ENCODE results near the gene HSBP1L1.

DNA sequence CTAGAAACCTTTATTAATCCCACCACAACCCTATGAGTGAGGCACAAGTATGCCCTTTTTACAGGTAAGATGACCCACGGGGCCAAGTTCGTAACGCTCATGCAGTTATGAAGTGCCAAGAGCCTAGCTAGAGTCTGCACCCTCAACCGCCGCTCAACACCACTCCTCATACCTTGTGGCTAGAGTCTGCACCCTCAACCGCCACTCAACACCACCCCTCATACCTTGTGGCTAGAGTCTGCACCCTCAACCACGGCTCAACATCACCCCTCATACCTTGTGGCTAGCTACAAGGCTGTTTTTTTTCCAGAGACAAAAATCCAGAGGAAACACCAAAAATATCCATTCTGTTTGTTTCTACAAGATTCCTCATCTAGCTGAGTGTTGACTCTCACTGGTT lies 19.4 kb downstream of the HSBP1L1 start:
- no peak for TF ChIP-seq MEIS1 (CRISPR knock-in tag; IDR thresholded peaks at IDR 0.05; ENCODE audit: borderline replicate concordance)
- TF ChIP-seq, protein P1, sequence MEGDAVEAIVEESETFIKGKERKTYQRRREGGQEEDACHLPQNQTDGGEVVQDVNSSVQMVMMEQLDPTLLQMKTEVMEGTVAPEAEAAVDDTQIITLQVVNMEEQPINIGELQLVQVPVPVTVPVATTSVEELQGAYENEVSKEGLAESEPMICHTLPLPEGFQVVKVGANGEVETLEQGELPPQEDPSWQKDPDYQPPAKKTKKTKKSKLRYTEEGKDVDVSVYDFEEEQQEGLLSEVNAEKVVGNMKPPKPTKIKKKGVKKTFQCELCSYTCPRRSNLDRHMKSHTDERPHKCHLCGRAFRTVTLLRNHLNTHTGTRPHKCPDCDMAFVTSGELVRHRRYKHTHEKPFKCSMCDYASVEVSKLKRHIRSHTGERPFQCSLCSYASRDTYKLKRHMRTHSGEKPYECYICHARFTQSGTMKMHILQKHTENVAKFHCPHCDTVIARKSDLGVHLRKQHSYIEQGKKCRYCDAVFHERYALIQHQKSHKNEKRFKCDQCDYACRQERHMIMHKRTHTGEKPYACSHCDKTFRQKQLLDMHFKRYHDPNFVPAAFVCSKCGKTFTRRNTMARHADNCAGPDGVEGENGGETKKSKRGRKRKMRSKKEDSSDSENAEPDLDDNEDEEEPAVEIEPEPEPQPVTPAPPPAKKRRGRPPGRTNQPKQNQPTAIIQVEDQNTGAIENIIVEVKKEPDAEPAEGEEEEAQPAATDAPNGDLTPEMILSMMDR (tag by site-specific recombination; IDR thresholded peaks at IDR 0.05) = no peak
- TF ChIP-seq PRDM1 (tag by site-specific recombination; IDR thresholded peaks at IDR 0.05) = no peak
- no peak for TF ChIP-seq ZNF791 (tag by site-specific recombination; IDR thresholded peaks at IDR 0.05)
- no peak for TF ChIP-seq ZEB2 (tag by site-specific recombination; IDR thresholded peaks at IDR 0.05)

All from HEK293 (cell line).